Stimulated activated CD4-positive, alpha-beta T cell treated with anti-CD3 and anti-CD28 coated beads, Interleukin-4, amount 100 ng/mL, for 4 hours (primary cell): ENCODE results near the gene MRPS30.
"Not testable (repeated sequence)": the region's sequence is repeated elsewhere in the genome, so short reads cannot be mapped to it uniquely, and the experiment has no call there.

Experiments used
- DNase-seq, 2 experiments: peaks; one replicate each; pipeline ENCODE4 v3.0.0-alpha.2; 2020

MRPS30 gene

DNA sequence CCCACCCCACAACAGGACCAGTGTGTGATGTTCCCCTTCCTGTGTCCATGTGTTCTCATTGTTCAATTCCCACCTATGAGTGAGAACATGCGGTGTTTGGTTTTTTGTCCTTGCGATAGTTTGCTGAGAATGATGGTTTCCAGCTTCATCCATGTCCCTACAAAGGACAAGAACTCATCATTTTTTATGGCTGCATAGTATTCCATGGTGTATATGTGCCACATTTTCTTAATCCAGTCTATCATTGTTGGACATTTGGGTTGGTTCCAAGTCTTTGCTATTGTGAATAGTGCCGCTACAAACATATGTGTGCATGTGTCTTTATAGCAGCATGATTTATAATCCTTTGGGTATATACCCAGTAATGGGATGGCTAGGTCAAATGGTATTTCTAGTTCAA lies 15.9 kb downstream of the MRPS30 start:
- not testable (repeated sequence) for DNase-seq

DNA sequence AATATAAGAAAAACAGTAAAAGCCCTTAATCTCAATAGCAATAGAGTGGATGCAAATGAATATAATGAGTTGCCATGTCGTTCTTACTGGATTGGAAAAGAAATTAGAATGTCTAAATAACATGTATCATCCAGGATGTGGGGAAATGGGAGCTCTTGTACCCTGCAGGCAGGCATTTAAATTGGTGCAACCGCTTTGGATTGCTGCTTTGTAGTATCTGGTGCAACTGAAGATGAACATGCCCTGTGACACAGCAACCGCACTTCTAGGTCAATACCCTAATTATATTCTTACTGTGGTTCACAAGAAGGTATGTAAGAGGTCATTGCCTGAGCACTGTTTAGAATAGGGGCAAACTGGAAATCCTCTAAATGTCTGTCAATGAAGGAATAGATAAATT lies 18.9 kb downstream of the MRPS30 start:
- no peak for DNase-seq

DNA sequence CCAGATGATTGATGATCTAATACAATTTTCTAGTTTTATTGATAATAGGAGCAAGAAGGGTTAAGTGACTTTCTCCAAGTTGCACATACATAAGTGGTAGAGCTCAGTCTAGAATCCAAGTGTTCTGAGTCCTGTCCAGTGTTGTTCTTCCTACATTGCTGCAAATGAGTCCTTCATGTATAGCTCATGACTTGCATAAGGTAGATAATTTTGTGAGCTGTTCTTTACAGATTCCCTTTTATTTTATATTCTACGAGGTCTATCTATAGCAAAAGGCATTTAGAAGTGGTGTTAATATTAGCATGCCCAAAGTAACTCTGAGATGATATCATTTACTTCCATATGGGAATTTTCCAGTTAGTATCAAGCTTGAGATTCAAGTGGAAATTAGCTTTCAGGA lies 20.0 kb downstream of the MRPS30 start:
- DNase-seq: no peak

DNA sequence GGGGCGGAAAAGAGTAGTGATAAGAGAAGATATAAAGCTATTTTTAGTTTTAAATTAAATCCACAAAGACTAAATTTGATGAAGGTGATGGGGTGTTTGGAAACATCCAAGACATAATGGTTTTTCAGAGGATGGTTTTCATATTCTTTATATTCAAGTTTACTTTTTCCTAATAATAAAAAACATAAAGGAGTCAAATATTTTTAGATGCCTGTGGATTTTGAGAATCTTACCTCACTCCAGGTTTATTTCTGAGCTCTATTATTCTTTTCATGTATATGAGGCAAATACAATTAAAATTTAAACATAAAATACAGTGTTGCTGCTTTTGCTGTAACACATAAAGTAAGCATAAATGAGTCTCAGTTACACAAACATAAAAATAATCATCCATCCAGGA lies 22.2 kb downstream of the MRPS30 start:
- no peak for DNase-seq

DNA sequence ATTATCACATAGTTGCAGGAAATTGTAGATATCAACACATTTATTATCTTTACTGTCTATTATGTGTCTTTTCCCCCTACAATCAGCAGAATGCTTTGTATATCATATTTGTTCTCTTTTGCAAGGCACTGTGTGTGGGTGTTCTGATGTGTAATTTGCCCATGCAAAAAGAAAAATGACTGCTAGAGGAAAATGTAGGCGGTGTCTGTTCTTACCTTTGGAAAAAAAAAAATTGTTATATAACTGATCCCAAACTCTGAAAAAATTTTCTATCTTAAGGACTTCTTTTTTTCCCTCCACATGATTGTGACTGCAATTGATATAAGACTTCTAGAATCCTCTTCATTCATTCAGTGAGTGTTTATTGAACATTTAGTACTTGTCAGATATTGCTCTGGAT lies 24.5 kb downstream of the MRPS30 start:
- DNase-seq: no peak

DNA sequence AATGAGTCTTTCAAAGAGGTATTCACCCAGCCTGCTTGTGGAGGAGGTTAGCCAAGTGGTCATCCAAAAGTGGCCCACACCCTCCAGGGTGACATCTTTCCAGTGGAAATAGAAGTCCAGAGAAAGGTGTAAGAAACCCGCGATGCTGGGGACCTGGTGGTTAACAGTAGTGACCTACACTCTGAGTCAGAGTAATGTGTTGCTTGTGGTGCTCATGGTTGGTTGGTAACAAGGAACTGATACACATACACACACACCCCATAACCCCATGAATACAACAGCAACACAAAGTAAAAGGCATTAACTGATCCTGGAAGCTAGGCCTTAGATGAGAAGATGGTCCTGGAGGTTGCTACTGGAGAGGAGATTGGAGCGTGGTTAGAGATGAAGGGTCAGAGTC lies 26.9 kb downstream of the MRPS30 start:
- no peak for DNase-seq

DNA sequence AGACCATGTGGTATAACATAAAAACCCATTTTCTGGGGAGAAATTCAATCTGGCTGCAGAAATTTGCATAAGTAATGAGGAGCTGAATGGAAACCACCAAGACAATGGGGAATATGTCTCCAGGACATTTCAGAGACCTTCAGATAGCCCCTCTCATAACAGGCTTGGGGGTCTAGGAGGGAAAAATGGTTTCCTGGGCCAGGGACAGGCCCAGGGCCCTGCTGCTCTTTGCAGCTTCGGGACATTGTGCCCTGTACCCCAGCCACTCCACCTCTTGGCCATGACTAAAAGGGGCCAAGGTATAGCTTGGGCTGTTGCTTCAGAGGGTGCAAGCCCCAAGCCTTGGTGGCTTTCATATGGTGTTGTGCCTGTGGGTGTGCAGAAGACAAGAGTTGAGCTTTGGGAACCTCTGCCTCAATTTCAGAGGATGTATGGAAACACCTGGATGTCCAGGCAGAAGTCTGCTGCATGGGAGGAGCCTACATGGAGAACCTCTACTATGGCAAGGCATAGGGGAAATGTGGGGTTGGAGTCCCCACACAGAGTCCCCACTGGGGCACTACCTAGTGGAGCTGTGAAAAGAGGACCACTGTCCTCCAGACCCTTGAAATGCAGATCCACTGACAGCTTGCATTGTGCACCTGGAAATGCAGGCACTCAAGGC lies 30.4 kb downstream of the MRPS30 start:
- DNase-seq: no peak

DNA sequence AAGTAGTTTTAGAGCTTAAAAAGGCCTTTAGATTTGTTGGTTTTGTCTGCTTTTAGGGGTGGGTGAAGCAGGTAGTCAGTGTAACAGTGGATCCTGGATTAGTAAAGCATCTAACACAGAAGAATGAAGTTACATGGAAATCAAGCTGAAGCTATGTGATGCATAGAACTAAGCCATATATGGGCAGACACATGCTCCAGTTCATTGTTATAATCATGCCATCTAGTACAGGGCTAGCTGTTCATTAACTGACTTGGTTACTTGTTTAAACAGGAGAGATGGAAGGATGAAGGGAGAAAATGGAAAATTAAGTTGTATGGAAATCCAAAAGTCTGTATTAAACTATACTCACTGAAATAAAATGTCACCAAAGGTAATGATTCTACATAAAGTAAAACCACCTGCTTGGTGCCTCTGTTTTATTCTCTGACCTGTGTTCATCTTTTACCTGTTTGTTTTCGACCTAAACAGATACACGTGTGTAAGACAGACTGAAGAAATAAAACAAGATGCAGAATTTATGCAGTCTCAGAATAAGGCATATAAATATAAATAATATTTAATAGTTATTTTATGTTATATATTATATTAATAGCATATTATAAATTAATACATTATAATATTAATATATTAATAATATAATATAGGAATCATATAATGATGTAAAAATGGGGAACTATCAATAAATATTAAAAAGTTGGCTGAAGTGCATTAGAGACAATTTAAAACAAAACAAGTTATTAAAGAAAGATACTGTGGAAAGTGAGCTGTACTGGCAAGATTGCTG lies 33.9 kb downstream of the MRPS30 start:
- no peak for DNase-seq

DNA sequence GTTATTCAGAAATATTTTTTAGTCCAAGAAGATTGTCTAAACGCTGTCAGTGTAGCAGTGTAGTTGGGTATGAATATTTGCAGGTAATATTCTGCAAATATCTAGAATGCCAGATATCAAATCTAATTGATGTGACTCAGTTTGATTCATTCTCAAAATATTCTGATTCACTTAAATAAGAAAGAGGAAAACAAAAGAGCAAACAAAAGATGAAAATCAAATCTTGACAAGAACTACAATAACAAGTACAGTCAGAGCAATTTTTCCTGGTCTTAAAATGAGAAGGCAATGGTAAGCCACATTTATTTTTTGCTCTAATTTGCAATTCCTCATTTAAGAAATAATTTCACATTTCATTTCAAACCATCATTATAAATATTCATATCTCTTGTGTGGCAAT lies 36.0 kb downstream of the MRPS30 start:
- no peak for DNase-seq

DNA sequence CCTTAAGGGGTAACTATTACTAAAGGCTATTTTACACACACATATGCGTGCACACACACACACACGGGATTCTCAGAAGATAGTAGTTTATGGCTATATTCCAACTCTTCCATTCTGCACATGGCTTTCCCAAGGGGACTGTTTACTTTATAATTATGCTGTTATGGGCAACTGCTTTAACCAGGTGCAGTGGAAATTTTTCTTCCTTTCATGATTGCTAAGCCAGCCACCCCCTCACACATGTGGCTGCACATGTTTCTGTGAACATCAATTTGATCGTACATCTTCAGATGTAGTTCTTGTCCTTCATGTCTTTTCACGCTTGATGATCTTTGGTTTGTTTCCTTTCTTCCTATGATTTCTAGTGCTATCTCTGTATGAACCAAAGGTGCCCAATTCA lies 37.0 kb downstream of the MRPS30 start:
- no peak for DNase-seq

DNA sequence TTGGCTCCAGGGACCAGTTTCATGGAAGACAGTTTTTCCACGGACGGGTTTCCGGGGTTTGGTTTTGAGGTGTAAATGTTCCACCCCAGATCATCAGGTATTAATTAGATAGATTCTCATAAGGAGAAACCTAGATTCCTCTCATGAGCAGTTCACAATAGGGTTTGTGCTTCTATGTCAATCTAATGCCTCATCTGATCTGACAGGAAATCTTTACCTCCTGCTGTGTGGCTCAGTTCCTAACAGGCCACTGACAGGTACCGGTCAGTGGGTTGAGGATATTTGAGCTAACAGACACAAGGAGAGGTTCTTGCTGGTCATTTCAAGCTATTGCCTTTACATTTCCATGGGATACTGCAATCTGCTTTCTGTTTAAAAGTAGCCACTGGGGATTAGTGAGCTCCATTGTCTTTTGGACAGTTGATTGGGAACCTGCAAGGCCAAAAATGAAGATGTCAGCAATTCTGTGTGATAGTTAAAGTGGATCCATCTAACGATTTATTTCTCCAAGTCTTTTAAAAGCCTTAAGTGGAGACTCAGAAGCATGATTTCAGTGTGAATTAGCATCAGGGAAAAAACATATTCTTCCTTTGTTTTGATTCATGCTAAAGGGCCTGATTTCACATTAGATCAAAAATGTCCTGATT lies 38.6 kb downstream of the MRPS30 start:
- DNase-seq: no peak

DNA sequence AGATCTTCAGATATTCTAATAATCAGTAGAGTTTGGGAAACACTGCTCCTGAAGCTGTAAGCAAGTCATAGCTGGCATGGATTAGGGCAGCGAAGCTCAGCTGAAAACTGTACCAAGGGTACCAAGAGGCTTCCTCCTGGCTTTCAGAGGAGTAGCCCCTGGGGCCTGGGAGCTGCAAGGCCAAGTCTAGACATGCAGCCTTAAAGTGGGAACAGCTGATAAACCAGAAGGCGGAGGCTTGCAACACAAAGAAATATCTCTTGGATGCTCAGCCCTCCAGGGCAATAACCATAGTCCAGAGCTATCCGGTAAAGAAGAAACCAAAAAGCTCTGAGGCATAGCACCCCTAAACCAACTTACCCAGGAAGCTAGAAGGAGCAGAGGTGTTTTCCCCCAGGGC lies 51.5 kb downstream of the MRPS30 start:
- DNase-seq: no peak

DNA sequence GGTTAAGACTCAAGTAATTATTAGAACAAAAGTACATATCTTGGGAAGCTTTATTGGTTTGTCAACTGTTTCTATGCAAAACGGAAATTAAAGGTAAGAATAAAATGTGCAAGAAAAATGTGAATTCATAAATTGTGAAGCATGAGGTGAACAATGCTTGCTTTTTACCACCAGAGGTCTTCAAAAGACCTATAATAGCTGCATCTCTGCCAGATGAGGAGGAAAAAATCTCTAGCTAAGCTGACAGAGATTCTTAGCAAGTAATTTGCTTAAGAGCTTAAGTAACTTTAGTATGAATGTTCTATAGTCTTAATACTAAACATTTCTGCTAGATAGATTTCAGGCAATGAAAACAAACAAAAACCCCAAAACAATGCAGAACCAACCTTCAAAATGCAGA lies 54.1 kb downstream of the MRPS30 start:
- no peak for DNase-seq
